Esophagus (tissue), 2 donors: ENCODE measurements around the gene NELFA. TPM values are rescaled to one million over a fixed set of nuclear protein-coding genes. Genes with fewer than 3 reads are reported as not detected.

Experiments used
- H3K27ac ChIP-seq, 2 donors: one replicate each; pipeline ENCODE4 v1.5.1; 2013; ENCODE audit warnings: low read depth in 2 of 2, mild to moderate bottlenecking in 2 of 2, inconsistent platforms in 1 of 2, low read length in 1 of 2, moderate library complexity in 1 of 2
- H3K27me3 ChIP-seq, 2 donors: one replicate each; pipeline ENCODE4 v1.6.1; 2013; ENCODE audit warnings: low read length in 2 of 2, control low read depth in 1 of 2, mild to moderate bottlenecking in 1 of 2; ENCODE audit not compliant: insufficient read depth in 2 of 2, control insufficient read depth in 1 of 2
- H3K36me3 ChIP-seq, 2 donors: one replicate each; pipeline ENCODE4 v1.6.1; 2013; ENCODE audit warnings: low read length in 1 of 2; ENCODE audit not compliant: control insufficient read depth in 2 of 2, insufficient read depth in 2 of 2
- H3K4me1 ChIP-seq, 2 donors: one replicate each; pipeline ENCODE4 v1.6.1; 2013; ENCODE audit warnings: low read length in 1 of 2; ENCODE audit not compliant: control insufficient read depth in 2 of 2, insufficient read depth in 2 of 2
- H3K4me3 ChIP-seq, 2 donors: one replicate each; pipeline ENCODE4 v1.5.1; 2013; ENCODE audit warnings: low read length in 2 of 2, mild to moderate bottlenecking in 2 of 2, low read depth in 1 of 2, moderate library complexity in 1 of 2
- H3K9me3 ChIP-seq, 2 donors: one replicate each; pipeline ENCODE4 v1.6.1; 2013; ENCODE audit warnings: mild to moderate bottlenecking in 2 of 2, low read depth in 1 of 2, low read length in 1 of 2, moderate library complexity in 1 of 2; ENCODE audit not compliant: control insufficient read depth in 2 of 2, insufficient read depth in 1 of 2
- WGBS, 2 donors: extraction: QIAGEN DNeasy Blood & Tissue Kit; methylation state at CpG; one replicate each; pipeline ENCODE4 v1.1.7; 2013; 5-methylcytosine and 5-hydroxymethylcytosine counted together
- polyA plus RNA-seq, 2 donors: library from polyadenylated mRNA; stranded (reverse); fragments of 200-250 nt; gene quantifications; one replicate each; pipeline ENCODE4 v1.2.3, GENCODE V29; 2013
- donor health status: healthy with polysubstance abuse.
- donor health status: Bipolar disorder and iron deficiency.

NELFA gene
- 10 to 100 TPM; 27.1 to 35.4 TPM for polyA plus RNA-seq

DNA sequence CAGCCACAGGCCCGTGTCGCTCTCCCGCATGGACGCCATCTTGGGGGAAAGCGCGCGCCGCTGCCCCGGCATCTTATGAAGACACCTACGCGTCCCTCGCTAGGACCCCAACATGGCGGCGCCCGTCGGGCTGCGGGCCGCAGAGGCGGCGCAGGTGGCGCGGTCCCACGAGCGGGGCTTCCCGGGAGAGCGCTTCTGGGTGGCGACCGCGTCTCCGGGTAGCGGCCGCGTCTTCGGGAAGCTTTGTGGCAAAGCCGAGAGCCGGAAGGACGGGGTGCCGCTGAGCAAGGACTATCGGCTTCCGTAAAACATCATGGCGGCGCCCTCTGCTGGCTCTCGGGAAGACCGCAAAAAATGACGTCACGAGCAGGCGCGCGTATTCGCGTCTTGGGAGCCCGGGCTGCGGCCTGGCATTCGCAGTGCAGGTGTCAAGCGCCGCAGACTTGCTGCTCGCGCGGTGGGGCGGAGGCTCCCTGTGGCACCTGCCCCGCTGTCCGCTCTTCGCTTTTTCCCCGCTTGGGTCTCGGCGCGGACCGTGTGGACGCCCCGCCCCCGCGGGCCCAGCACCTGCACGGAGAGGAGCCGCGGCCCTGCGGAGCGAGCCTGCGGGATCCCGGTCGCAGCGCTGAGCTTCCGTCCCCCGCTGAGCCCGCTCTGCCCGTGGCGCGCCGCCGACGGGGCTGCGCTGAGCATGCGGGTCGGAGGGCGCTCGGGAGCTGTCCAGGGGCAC lies at the start of gene NELFA:
NELFA (minus strand) TSS at position 54 of the 730 bp plus-strand sequence; CDS start at position 39, 15 bp downstream.
- H3K9me3 ChIP-seq, result no peaks in the 10 kb centered on the region
- peak within 1 kb of the TSS; percentile 96 to 99 for H3K27ac ChIP-seq
- H3K4me1 ChIP-seq, result peaks cover 2 to 7% of the 10 kb centered on the region in 2 donors
- no peaks in the 10 kb centered on the region for H3K27me3 ChIP-seq
- H3K4me3 ChIP-seq, result peak within 1 kb of the TSS; percentile 93 to 97
- H3K36me3 ChIP-seq, result no peaks in the 10 kb centered on the region
- WGBS, 2 donors, result 0 to 1% methylated on average over 89 to 95 of the region's 95 CpGs

DNA sequence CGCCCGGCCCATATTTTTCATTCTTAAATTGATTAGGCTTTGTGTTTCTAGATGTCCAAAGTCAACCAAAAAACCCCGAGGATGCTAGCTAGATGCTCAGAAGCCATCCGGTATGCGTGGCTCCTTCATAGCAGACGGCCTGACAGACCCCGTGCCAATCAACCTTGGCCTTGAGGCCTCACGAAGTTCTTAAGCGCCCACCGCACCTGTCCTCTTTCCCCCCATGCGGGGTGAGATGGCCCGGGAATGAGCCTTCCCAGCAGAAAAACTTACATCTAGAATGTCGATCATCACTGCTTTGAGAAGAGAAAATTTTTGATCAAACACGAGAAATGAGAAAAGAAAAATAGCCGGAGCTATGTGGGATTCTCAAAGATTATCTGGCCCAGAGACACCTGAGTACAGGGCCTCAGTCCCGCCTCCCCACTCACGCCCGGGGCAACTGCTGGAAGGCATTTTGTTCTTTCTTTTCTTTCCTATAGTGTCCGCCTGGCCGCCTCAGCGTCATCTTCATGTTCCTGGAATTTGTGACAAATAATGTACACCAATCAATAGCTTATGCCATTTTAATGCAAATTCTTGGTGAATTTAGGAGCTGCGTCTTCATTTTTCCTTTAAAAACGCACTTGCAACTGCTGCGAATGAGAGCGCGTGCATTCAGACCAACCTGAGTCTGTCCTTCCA lies 48.8 kb upstream of the NELFA start:
- no peaks in the 10 kb centered on the region for H3K36me3 ChIP-seq
- no peak overlapping the region for H3K27ac ChIP-seq
- no peaks in the 10 kb centered on the region for H3K9me3 ChIP-seq
- no peak overlapping the region for H3K4me3 ChIP-seq
- H3K27me3 ChIP-seq, result peaks cover 0 to 30% of the 10 kb centered on the region in 2 donors
- WGBS, 2 donors, result 67% methylated on average over 26 of the region's 26 CpGs
- H3K4me1 ChIP-seq, result peaks cover 2 to 8% of the 10 kb centered on the region in 2 donors

DNA sequence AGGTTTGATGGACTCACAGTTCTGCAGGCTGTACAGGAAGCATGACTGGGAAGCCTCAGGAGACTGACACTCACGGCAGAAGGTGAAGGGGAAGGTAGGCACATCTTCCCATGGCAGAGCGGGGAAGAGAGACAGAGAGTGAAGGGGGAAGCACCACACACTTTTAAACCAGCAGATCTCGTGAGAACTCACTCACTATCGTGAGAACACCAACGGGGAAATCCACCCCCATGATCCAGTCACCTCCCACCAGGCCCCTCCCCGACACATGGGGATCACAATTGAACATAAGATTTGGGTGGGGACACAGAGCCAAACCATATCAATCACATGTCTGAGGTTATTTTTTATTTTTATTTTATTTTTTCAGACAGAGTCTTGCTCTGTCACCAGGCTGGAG lies 45.4 kb upstream of the NELFA start:
- Histone ChIP-seq H3K36me3 (no peaks in the 10 kb centered on the region), H3K9me3 (peaks cover 0 to 2% of the 10 kb centered on the region in 2 donors), H3K27ac (no peak overlapping the region), H3K4me3 (no peak overlapping the region), H3K27me3 (peaks cover 0 to 16% of the 10 kb centered on the region in 2 donors), H3K4me1 (peaks cover 0 to 8% of the 10 kb centered on the region in 2 donors)
- 60 to 65% methylated on average over 6 of the region's 6 CpGs for WGBS, 2 donors

DNA sequence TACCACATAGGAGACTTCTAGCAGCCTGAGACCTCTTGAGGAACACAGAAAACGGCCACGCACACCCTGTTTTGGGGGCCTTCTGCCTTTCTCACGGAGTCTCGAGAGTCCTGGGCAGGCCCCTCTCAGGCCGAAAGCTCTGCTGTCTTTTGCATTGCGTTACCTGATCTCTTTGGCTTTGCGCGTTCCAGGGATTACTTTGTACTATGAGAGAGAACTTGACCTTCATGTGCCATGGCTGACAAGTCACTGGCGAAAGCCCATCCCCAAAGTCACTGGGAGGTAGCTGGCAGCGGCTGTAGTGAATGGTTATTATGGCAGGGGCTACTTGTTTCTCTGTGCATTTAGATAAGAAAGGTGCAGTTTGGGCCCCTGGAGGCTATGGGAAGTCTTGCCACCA lies 42.3 kb upstream of the NELFA start:
- Histone ChIP-seq H3K27me3 (no peaks in the 10 kb centered on the region), H3K27ac (no peak overlapping the region), H3K36me3 (no peaks in the 10 kb centered on the region), H3K4me3 (no peak overlapping the region), H3K9me3 (peaks cover 0 to 2% of the 10 kb centered on the region in 2 donors), H3K4me1 (no peaks in the 10 kb centered on the region)
- WGBS, 2 donors, result 67 to 71% methylated on average over 10 of the region's 10 CpGs

GRCh38 chr4:2049811-2050210 lies 41.0 kb upstream of the NELFA start:
- Histone ChIP-seq H3K4me3 (no peak overlapping the region), H3K27ac (no peak overlapping the region), H3K4me1 (no peaks in the 10 kb centered on the region), H3K27me3 (no peaks in the 10 kb centered on the region), H3K36me3 (no peaks in the 10 kb centered on the region), H3K9me3 (peaks cover 0 to 2% of the 10 kb centered on the region in 2 donors)
- WGBS, 2 donors, result 85 to 90% methylated on average over 7 of the region's 7 CpGs

GRCh38 chr4:2049381-2049780 lies 40.6 kb upstream of the NELFA start:
- Histone ChIP-seq H3K27me3 (no peaks in the 10 kb centered on the region), H3K27ac (no peak overlapping the region), H3K9me3 (peaks cover 0 to 2% of the 10 kb centered on the region in 2 donors), H3K4me1 (no peaks in the 10 kb centered on the region), H3K4me3 (no peak overlapping the region), H3K36me3 (no peaks in the 10 kb centered on the region)
- WGBS, 2 donors, result 92% methylated on average over 7 of the region's 7 CpGs

DNA sequence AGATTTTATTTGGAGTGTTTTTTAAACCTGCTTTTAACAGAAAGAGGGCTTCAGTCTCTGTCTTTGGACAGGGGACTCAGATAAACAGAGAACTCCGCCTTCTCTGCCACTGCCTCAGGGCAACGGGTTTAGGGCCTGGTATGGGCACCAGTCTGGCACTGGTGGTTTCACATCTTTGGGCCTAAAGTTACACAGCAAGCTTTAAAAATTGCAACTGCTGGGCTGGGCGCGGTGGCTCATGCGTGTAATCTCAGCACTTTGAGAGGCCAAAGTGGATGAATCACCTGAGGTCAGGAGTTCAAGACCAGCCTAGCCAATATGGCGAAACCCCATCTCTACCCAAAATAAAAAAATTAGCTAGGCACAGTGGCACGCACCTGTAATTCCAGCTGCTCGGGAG lies 40.1 kb upstream of the NELFA start:
- H3K27me3 ChIP-seq, result no peaks in the 10 kb centered on the region

GRCh38 chr4:2047781-2048581 lies 39.2 kb upstream of the NELFA start:
- 89 to 90% methylated on average over 25 of the region's 25 CpGs for WGBS, 2 donors
- Histone ChIP-seq H3K9me3 (peaks cover 0 to 2% of the 10 kb centered on the region in 2 donors), H3K27ac (no peak overlapping the region), H3K4me3 (no peak overlapping the region), H3K27me3 (no peaks in the 10 kb centered on the region), H3K36me3 (no peaks in the 10 kb centered on the region), H3K4me1 (no peaks in the 10 kb centered on the region)

More for the DNA sequence above, 40.1 kb upstream of the NELFA start:
- Histone ChIP-seq H3K4me1 (no peaks in the 10 kb centered on the region), H3K27ac (no peak overlapping the region), H3K4me3 (no peak overlapping the region), H3K9me3 (peaks cover 0 to 2% of the 10 kb centered on the region in 2 donors), H3K36me3 (no peaks in the 10 kb centered on the region)
- WGBS, 2 donors, result 77 to 81% methylated on average over 8 of the region's 8 CpGs

- 29 to 32% methylated on average over 51 to 57 of the region's 57 CpGs for WGBS, 2 donors
- Histone ChIP-seq H3K9me3 (peaks cover 0 to 2% of the 10 kb centered on the region in 2 donors), H3K4me3 (no peak overlapping the region), H3K27me3 (peaks cover 0 to 3% of the 10 kb centered on the region in 2 donors), H3K4me1 (peaks cover 3 to 6% of the 10 kb centered on the region in 2 donors), H3K27ac (no peak overlapping the region), H3K36me3 (no peaks in the 10 kb centered on the region)
Measured at GRCh38 chr4:2047031-2047660, 38.4 kb upstream of the NELFA start.
